Effector CD8-positive, alpha-beta T cell (primary cell): ENCODE measurements around the gene FRYL.
"Not testable (repeated sequence)": the region's sequence is repeated elsewhere in the genome, so short reads cannot be mapped to it uniquely, and the experiment has no call there.

Source experiments
- DNase-seq: peaks from one replicate; lab custom pipeline; 2025; lab: John Stamatoyannopoulos, UW

Gene FRYL

DNA sequence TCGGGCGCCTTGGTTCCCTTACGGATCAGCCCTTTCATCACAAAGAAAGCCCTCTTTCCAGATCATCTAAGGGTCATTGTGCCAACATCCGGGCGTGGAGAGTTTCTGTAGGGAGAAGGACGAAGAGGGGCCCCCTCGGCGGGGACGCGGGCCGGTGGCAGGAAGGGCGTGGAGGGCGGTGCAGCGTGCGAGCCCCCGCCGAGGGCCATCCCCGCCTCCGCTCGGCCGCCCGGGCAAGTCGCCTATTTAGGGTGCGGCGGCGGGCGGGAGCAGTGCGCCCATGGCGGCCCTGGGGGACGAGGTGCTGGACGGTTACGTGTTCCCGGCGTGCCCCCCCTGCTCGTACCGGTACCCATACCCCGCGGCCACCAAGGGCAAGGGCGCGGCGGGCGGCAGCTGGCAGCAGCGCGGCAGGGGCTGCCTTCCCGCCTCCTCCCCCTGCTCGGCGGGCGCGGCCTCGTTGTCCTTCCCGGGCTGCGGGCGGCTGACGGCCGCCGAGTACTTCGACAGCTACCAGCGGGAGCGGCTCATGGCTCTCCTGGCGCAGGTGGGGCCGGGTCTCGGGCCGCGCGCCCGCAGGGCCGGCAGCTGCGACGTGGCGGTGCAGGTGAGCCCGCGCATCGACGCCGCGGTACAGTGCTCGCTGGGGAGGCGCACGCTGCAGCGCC, 289.9 kb downstream of the FRYL start, which contains the start of gene ZAR1:
ZAR1 (plus strand) TSS at position 241 of the 668 bp plus-strand sequence; CDS start at position 281, 40 bp downstream.
- DNase-seq, result no peak

- DNase-seq, result no peak
Measured at GRCh38 chr4:48489683-48490011, 290.4 kb downstream of the FRYL start.

DNA sequence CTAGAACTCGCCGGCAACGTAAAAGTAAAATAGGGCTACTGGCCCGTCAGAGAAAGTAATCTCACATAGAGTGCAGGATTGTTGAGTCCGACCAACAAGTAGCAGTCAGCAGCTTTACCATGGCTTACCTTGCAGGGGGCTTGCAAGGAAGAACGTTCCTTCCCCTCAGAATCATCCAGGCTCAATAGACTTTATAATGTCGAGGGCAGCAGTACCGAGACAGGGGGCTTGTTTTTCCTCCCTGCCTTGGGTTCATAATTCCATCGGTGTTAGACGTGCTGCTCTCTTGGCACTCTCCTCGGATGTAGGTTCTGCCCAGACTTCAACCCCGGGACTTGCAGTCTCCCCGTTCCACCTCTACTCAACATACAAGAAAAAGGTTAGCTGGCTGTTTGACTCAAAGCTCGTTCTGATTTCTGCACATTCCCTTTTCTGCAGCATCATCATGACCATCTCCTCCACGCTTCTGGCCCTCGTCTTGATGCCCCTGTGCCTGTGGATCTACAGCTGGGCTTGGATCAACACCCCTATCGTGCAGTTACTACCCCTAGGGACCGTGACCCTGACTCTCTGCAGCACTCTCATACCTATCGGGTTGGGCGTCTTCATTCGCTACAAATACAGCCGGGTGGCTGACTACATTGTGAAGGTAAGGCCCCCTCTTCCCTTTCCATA, 295.4 kb downstream of the FRYL start:
- DNase-seq, result no peak

GRCh38 chr4:48483777-48484493, 296.1 kb downstream of the FRYL start:
- no peak for DNase-seq

DNA sequence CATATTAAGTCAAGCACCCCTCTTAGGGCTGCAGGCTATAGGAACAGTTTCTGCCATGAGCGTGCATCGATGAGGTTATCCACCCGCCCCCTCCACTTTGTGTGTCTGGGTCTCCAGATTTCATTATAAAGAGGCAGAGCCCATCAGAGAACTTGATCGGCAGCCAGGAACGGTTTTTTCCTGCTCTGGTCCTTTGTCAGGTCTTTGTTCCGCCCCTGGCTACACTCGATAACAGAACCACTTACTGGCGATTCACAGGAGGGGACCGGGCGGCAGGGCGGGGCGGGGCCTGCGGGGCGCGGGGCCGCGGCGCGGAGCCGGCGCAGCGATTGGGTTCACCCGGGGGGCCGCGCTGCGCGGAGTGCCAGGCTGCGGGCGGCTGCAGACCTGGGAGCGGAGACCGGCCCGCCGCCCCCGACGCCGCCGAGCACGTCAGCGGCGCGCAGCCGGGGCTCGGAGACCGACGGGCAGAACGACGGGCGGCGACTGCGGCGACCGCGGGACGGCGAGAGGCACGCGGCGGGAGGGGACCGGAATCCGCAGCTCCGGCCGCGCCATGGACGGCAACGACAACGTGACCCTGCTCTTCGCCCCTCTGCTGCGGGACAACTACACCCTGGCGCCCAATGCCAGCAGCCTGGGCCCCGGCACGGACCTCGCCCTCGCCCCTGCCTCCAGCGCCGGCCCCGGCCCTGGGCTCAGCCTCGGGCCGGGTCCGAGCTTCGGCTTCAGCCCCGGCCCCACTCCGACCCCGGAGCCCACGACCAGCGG, 296.9 kb downstream of the FRYL start, which contains the start of gene SLC10A4:
SLC10A4 (plus strand) TSS at position 338 of the 771 bp plus-strand sequence; CDS start at position 557, 219 bp downstream.
- no peak for DNase-seq

DNA sequence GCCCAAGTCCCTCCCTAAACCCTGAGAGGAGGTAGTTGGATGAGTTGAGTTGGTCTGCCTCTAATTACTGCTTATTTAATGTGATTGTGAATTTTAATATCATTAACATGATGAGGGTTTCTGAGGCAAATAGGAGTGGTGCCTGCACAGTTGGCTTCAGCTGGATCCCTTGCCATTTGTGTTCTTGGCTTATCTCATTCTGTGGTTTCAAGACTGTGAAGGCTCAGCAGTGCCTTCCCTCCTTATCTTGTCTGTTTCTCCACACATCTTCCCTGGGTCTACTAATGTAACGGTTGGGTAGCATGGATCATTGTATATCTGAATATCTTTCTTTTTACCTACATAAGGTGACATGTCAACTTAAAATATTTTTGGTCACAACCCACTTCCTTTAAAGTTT, 298.5 kb downstream of the FRYL start:
- no peak for DNase-seq

DNA sequence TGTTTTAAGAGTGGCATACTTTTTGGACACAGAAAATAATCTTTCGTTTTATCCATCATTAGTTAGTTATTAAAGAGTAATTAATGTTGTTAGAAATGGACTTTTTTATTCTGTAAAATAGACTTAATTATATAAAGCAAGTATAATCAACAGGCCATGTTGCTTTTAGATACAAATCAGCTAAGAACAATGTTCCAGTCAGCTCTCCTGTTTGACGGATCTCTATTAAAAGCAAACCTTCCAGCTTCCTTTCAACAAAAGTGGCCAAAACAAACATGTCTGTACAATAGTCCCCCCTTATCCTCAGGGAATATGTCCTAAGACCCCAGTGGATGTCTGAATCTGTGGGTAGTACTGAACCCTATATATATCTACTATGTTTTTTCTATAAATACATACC, 301.8 kb downstream of the FRYL start:
- no peak for DNase-seq

- DNase-seq, result no peak
Measured at GRCh38 chr4:48475770-48476169, 304.3 kb downstream of the FRYL start.

DNA sequence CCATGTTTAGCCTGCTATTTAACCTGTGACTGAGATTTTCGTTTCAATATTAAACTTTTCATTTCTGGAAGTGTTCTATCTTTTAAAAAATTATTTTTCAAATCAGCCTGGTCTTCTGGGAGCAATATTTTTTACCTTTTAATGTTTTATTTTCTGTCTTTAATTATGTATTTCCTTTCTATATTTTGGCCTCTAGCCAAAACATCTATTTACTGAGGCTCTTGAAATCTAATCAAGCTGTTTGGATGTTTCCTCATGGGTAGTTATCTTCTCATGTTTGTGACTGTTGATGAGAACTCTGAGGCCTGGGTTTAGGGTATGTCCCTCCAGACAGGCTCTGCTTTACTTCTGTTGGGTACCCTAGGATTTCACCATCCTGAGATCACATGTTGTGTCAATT, 307.3 kb downstream of the FRYL start:
- no peak for DNase-seq

- DNase-seq, result no peak
Measured at GRCh38 chr4:48470570-48470969, 309.5 kb downstream of the FRYL start.

DNA sequence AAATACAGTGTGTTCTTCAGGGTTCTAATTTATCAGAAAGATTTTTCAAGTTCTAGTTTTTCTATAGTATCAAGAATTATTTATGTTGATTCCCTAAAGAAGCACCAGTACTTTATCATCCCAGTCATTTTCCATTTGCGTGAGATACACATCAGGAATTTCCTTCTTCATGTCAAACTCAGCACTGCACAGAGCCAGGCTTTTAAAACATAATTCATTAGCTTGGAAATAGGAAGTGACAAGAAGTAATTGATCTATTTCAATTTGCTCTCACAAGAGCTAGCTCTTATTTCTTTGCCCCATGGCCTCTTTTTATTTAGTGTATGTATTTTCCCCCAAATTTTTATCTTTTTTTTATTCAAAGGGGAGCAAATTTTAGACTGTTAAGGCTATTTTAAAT, 309.9 kb downstream of the FRYL start:
- DNase-seq, result no peak

- no peak for DNase-seq
Measured at GRCh38 chr4:48467891-48468290, 312.2 kb downstream of the FRYL start.

DNA sequence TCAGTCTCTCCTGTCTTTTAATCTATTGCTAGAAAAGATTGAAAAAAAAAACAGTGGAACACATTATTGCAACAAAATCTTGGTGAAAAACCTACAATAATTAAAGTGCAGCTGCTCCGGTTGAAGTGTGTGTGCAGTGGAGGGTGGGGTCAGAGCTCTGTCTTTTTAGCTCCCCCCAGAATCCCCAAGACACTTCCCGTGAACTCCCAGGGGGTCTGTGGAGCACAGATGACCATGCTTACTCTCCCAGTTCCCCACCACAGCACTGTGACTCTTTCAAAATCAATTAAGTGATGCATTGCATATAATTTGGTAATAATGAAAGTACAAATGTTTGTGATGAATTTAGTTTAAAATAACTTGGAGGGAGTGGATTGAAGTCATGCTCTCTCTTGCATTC, 312.6 kb downstream of the FRYL start:
- no peak for DNase-seq

DNA sequence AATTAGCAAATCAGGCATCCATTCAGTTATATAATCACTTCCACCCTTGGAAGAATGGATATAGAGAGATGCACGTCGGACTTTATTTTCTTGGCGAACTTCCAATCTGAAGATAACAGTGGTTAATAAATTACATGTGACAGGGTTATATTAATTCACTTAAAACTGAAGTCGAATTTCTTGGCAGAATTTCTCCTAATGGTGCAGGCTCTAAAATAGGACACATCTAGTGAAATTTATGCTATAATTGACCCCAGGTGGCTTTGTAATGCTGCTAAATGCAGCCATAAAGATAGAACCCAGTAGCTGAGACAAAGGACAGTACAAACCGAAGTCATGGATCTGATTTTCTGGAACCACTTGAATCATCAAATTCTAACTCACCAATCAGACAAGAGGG, 317.7 kb downstream of the FRYL start:
- no peak for DNase-seq

DNA sequence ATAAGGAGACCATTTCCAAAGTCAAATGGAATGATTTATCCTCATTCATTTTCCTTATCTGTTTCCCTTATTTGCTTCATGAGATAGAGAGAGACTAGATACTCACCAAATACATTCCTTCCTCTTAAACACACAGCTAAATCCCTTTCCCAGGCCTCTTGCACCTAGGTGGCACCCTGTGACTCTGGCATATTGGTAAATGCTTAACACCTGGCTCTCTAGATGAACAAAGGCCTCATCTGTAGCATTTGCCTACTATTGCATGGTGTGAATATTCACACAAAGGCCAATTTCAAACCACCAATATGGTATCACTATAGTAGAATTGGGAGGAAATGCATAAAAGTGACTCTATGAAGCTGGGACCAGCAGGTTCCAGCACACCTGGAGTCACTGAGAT, 319.1 kb downstream of the FRYL start:
- DNase-seq, result no peak

DNA sequence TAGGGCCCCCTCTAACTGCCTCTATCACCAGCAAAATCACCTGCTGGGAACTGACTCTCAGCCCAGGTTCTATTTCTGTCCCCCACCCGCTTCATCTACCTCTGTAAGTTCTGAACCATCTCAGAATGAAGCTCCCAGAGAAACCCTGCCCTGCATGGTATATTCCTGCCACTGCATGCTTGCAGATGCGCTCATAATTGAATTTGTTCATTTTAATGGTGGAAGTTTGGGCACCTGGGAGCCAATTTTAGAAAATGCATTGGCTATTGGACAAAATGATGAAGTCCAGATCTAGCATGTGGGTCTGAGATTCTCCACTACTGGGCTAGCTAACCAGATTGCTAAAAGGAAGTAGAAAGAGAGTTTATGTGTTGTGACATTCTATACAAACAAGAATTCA, 325.5 kb downstream of the FRYL start:
- no peak for DNase-seq

DNA sequence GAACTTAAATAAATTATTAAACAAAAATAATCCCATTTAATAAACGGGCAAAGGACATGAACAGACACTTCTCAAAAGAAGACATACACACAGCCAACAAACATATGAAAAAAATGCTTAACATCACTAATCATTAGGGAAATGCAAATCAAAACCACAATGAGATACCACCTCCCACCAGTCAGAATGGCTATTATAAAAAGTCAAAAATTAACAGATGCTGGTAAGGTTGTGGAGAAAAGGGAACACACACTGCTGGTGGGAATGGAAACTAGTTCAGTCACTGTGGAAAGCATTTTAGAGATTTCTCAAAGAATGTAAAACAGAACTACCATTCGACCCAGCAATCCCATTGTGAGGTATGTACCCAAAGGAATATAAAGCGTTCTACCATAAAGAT, 328.4 kb downstream of the FRYL start:
- not testable (repeated sequence) for DNase-seq

DNA sequence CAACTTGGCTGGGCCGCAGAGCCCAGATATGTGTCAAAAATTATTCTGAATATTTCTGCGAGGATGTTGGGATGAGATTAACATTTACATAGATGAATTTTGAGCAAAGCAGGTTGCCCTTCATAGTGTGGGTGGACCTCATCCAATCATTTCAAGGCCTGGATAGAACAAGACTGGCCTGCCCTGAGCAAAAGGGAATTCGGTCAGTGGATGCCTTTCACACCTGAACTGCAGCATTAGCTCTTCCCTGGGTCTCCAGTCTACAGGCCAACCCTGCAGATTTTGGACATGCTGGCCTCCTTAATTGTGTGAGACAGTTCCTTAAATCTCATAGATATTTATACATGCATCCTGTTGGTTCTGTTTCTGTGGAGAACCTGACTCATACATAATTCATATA, 329.3 kb downstream of the FRYL start:
- DNase-seq, result no peak

GRCh38 chr4:48449151-48449550, 330.9 kb downstream of the FRYL start:
- no peak for DNase-seq
